ENCODE data around the gene BMERB1. TPM values are rescaled to one million over a fixed set of nuclear protein-coding genes. Genes with fewer than 3 reads are reported as not detected.

Gene BMERB1
- polyA plus RNA-seq, 1 donor (not counting 4 experiments of a cell fraction or from before 2014, with no cell fraction given), result 7.8 TPM

- DNase-seq (ENCODE audit: low read depth, low spot score), result no peak
- peaks cover 20% of the 10 kb centered on the region for H3K4me1 ChIP-seq (ENCODE audit: control insufficient read depth, extremely low read depth, insufficient read depth, low read length)
- TF ChIP-seq EZH2 (IDR thresholded peaks at IDR 0.05; ENCODE audit: low read length) (no peak), CTCF (optimal IDR thresholded peaks at IDR 0.05 in 1 of 3, IDR thresholded peaks at IDR 0.05 in 1 of 3, conservative IDR thresholded peaks at IDR 0.05 in 1 of 3; ENCODE audit: extremely low read depth in 1 of 3, insufficient read depth in 2 of 3, low read length in 3 of 3) (no peak)
- no peak overlapping the region for H2AFZ ChIP-seq (ENCODE audit: control insufficient read depth, low read length)
- no peak overlapping the region for H3K9ac ChIP-seq (ENCODE audit: control insufficient read depth, extremely low read depth, insufficient read depth, low read length)
- dilution Hi-C loops (cut with MboI; ENCODE audit: extremely low pct_ligation_motif_present, low sequenced_read_pairs), result no loop called here
- H3K4me3 ChIP-seq (ENCODE audit: control insufficient read depth in 2 of 3, extremely low read depth in 1 of 3, insufficient read depth in 2 of 3, low read depth in 1 of 3, low read length in 3 of 3), result no peak overlapping the region
- H3K27ac ChIP-seq (ENCODE audit: control insufficient read depth, insufficient read depth, low read length), result no peak overlapping the region
- peaks cover 12 to 32% of the 10 kb centered on the region in 2 experiments for H3K36me3 ChIP-seq (ENCODE audit: control insufficient read depth in 2 of 2, extremely low read depth in 1 of 2, insufficient read depth in 2 of 2, low read length in 2 of 2)
- H3K4me2 ChIP-seq (ENCODE audit: control insufficient read depth, extremely low read depth, insufficient read depth, low read depth, low read length), result no peak overlapping the region
- H3K27me3 ChIP-seq (ENCODE audit: control insufficient read depth, extremely low read depth, insufficient read depth, low read length), result no peaks in the 10 kb centered on the region
- no peaks in the 10 kb centered on the region for H3K79me2 ChIP-seq (ENCODE audit: control insufficient read depth, insufficient read depth, low read length)
- H3K9me1 ChIP-seq (ENCODE audit: control insufficient read depth, extremely low read depth, insufficient read depth, low read length), result no peaks in the 10 kb centered on the region
- H3K9me3 ChIP-seq (ENCODE audit: control insufficient read depth, low read depth, low read length), result no peaks in the 10 kb centered on the region
- H4K20me1 ChIP-seq (ENCODE audit: control insufficient read depth, extremely low read depth, insufficient read depth, low read length), result no peaks in the 10 kb centered on the region
- FAIRE-seq, result no peak
Observed at GRCh38 chr16:15609286-15609649, 174.9 kb downstream of the BMERB1 start.

GRCh38 chr16:15610369-15610871, 176.0 kb downstream of the BMERB1 start:
- FAIRE-seq, result no peak
- Histone ChIP-seq H3K27ac (ENCODE audit: control insufficient read depth, insufficient read depth, low read length) (no peak overlapping the region), H3K9me1 (ENCODE audit: control insufficient read depth, extremely low read depth, insufficient read depth, low read length) (no peaks in the 10 kb centered on the region), H3K4me3 (ENCODE audit: control insufficient read depth in 2 of 3, extremely low read depth in 1 of 3, insufficient read depth in 2 of 3, low read depth in 1 of 3, low read length in 3 of 3) (no peak overlapping the region), H3K4me1 (ENCODE audit: control insufficient read depth, extremely low read depth, insufficient read depth, low read length) (peaks cover 20% of the 10 kb centered on the region), H2AFZ (ENCODE audit: control insufficient read depth, low read length) (no peak overlapping the region), H3K9me3 (ENCODE audit: control insufficient read depth, low read depth, low read length) (no peaks in the 10 kb centered on the region), H4K20me1 (ENCODE audit: control insufficient read depth, extremely low read depth, insufficient read depth, low read length) (no peaks in the 10 kb centered on the region), H3K4me2 (ENCODE audit: control insufficient read depth, extremely low read depth, insufficient read depth, low read depth, low read length) (no peak overlapping the region), H3K36me3 (ENCODE audit: control insufficient read depth in 2 of 2, extremely low read depth in 1 of 2, insufficient read depth in 2 of 2, low read length in 2 of 2) (peaks cover 12 to 29% of the 10 kb centered on the region in 2 experiments), H3K27me3 (ENCODE audit: control insufficient read depth, extremely low read depth, insufficient read depth, low read length) (no peaks in the 10 kb centered on the region), H3K79me2 (ENCODE audit: control insufficient read depth, insufficient read depth, low read length) (no peaks in the 10 kb centered on the region), H3K9ac (ENCODE audit: control insufficient read depth, extremely low read depth, insufficient read depth, low read length) (no peak overlapping the region)
- TF ChIP-seq CTCF (optimal IDR thresholded peaks at IDR 0.05 in 1 of 3, IDR thresholded peaks at IDR 0.05 in 1 of 3, conservative IDR thresholded peaks at IDR 0.05 in 1 of 3; ENCODE audit: extremely low read depth in 1 of 3, insufficient read depth in 2 of 3, low read length in 3 of 3) (no peak), EZH2 (IDR thresholded peaks at IDR 0.05; ENCODE audit: low read length) (no peak)
- DNase-seq (ENCODE audit: low read depth, low spot score), result no peak
- dilution Hi-C loops (cut with MboI; ENCODE audit: extremely low pct_ligation_motif_present, low sequenced_read_pairs), result no loop called here

Measured in keratinocyte (primary cell).